Fibroblast of lung (primary cell): Measurements from ENCODE around the gene STEAP1B.

Experiments
- CTCF ChIP-seq, 2 donors: IDR thresholded peaks in 1 of 2; conservative IDR thresholded peaks in 1 of 2; 1 replicate in 1 of 2; 2 replicates in 1 of 2; pipeline ENCODE4 v1.5.1; 2011 to 2012; ENCODE audit warnings: low read length in 2 of 2, control low read depth in 1 of 2, inconsistent platforms in 1 of 2, low read depth in 1 of 2, mild to moderate bottlenecking in 1 of 2
- EZH2 ChIP-seq: IDR thresholded peaks from 2 replicates; pipeline ENCODE4 v1.5.1; 2012; ENCODE audit warnings: low read length, control low read depth, mild to moderate bottlenecking; ENCODE audit errors: missing control alignments

- TF ChIP-seq CTCF (conservative IDR thresholded peaks at IDR 0.05 in 1 of 2, IDR thresholded peaks at IDR 0.05 in 1 of 2; ENCODE audit: low read depth in 1 of 2, low read length in 2 of 2) (no peak), EZH2 (no peak)
These were observed 100.4 kb downstream of the STEAP1B start for GRCh38 chr7:22399546-22399945.
